ENCODE data around the gene ANXA4. TPM values are rescaled to one million over a fixed set of nuclear protein-coding genes. Genes with fewer than 3 reads are reported as not detected.

ANXA4 gene
- total RNA-seq, 1 donor from 2014 or later: 63.6 TPM

- H3K27ac ChIP-seq: no peak overlapping the region
- H3K36me3 ChIP-seq: no peaks in the 10 kb centered on the region
- no peak overlapping the region for H3K4me3 ChIP-seq
- H3K27me3 ChIP-seq: no peaks in the 10 kb centered on the region
- H3K9me3 ChIP-seq: no peaks in the 10 kb centered on the region
- DNase-seq (ENCODE audit: extremely low spot score in 2 of 2): no peak
- intact Hi-C loops (cut with DNase I): no loop called here
- no peaks in the 10 kb centered on the region for H3K4me1 ChIP-seq
- TF ChIP-seq POLR2A (IDR thresholded peaks at IDR 0.05) (no peak), POLR2AphosphoS5 (IDR thresholded peaks at IDR 0.05; ENCODE audit: insufficient read depth in 1 of 2, low read depth in 1 of 2) (no peak)
These were observed 46.8 kb upstream of the ANXA4 start for GRCh38 chr2:69694894-69695849.

GRCh38 chr2:69695850-69696216 is 46.1 kb upstream of the ANXA4 start:
- intact Hi-C loops (cut with DNase I): no loop called here
- H3K27me3 ChIP-seq: no peaks in the 10 kb centered on the region
- no peaks in the 10 kb centered on the region for H3K4me1 ChIP-seq
- TF ChIP-seq CTCF (IDR thresholded peaks at IDR 0.05) (no peak), POLR2AphosphoS5 (IDR thresholded peaks at IDR 0.05; ENCODE audit: insufficient read depth in 1 of 2, low read depth in 1 of 2) (no peak), POLR2A (IDR thresholded peaks at IDR 0.05) (no peak)
- H3K9me3 ChIP-seq: no peaks in the 10 kb centered on the region
- no peak for DNase-seq (ENCODE audit: extremely low spot score in 2 of 2)
- H3K36me3 ChIP-seq: no peaks in the 10 kb centered on the region
- H3K27ac ChIP-seq: no peak overlapping the region
- H3K4me3 ChIP-seq: no peak overlapping the region

GRCh38 chr2:69700381-69700780 is 41.6 kb upstream of the ANXA4 start:
- H3K9me3 ChIP-seq: no peaks in the 10 kb centered on the region
- TF ChIP-seq CTCF (IDR thresholded peaks at IDR 0.05): no peak
- no peak for TF ChIP-seq POLR2A (IDR thresholded peaks at IDR 0.05)
- no peak for TF ChIP-seq POLR2AphosphoS5 (IDR thresholded peaks at IDR 0.05; ENCODE audit: insufficient read depth in 1 of 2, low read depth in 1 of 2)
- H3K27me3 ChIP-seq: no peaks in the 10 kb centered on the region
- H3K36me3 ChIP-seq: no peaks in the 10 kb centered on the region
- DNase-seq (ENCODE audit: extremely low spot score in 2 of 2): no peak
- H3K4me1 ChIP-seq: no peaks in the 10 kb centered on the region
- H3K4me3 ChIP-seq: no peak overlapping the region
- intact Hi-C loops (cut with DNase I): no loop called here
- no peak overlapping the region for H3K27ac ChIP-seq

DNA sequence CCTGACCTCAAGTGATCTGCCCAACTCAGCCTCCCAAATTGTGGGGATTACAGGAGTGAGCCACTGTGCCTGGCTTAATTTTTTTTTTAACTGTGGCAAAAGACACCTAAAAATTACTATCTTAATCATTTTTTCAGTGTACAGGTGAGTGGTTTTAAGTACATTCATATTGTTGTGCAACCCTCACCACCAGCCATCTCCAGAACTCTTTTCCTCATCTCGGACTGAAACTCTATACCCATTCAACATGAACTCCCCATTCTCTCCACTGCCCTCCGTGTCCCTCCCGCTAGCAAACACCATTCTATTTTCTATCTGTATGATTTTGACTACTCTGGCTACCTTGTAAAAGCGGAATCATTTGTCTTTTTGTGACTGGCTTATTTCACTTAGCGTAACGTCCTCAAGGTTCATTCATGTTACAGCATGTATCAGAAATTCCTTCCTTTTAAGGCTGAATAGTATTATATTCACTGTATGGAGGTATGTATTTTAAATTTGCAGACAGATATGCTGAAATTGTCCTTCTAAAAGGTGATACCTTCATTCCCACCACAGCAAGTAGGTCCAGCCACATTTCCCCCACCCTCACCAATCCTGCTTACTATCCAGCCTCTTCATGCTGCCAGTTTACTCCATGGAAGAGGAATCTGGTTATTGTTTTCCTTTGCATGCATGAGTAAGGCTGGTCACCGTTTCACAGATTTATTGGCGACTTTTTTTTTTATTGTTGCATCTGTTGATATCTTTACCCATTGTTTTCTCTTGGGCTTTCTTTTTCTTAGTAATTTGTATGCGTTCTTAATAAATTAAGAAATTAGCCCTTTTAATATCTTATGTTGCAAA is 40.6 kb upstream of the ANXA4 start:
- intact Hi-C loops (cut with DNase I): no loop called here
- Histone ChIP-seq H3K36me3 (no peaks in the 10 kb centered on the region), H3K4me3 (no peak overlapping the region), H3K4me1 (no peaks in the 10 kb centered on the region), H3K9me3 (no peaks in the 10 kb centered on the region), H3K27ac (no peak overlapping the region), H3K27me3 (no peaks in the 10 kb centered on the region)
- no peak for TF ChIP-seq CTCF (IDR thresholded peaks at IDR 0.05)
- no peak for DNase-seq (ENCODE audit: extremely low spot score in 2 of 2)

GRCh38 chr2:69703189-69703588 is 38.7 kb upstream of the ANXA4 start:
- H3K4me3 ChIP-seq: no peak overlapping the region

More at GRCh38 chr2:69703189-69703588, 38.7 kb upstream of the ANXA4 start:
- DNase-seq (ENCODE audit: extremely low spot score in 2 of 2): no peak
- Histone ChIP-seq H3K9me3 (no peaks in the 10 kb centered on the region), H3K36me3 (no peaks in the 10 kb centered on the region), H3K27ac (no peak overlapping the region), H3K4me1 (no peaks in the 10 kb centered on the region), H3K27me3 (no peaks in the 10 kb centered on the region)
- intact Hi-C loops (cut with DNase I): no loop called here
- TF ChIP-seq CTCF (IDR thresholded peaks at IDR 0.05) (no peak), POLR2A (IDR thresholded peaks at IDR 0.05) (no peak), POLR2AphosphoS5 (IDR thresholded peaks at IDR 0.05; ENCODE audit: insufficient read depth in 1 of 2, low read depth in 1 of 2) (no peak)

Measured in vagina (tissue), 2 donors.